Measurements from ENCODE around the gene SLC35E1. TPM values are rescaled to one million over a fixed set of nuclear protein-coding genes. Genes with fewer than 3 reads are reported as not detected.
A peak's percentile ranks its signal among the peaks of the same experiment; 100 is the strongest.

SLC35E1 gene
- total RNA-seq, 1 donor: 38.0 TPM

DNA sequence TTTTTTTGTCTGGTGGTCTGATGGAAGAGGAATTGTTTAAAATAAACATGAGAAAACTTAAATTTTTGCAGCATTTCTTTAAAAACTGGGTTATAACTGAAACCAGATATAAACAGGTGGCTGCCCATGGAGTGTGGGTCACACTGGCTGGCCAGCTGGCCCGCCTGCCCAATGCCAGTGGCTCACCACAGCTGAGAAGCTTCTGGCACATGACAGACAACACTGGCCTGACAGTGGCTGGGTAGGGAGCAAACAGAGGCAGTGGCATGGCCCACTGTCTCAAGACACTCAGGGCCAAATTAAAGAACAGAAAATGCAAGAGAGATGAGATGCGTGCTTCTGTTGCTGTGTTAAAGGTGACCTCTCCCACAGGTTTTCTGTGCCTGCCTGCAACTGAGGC, 3.1 kb upstream of the SLC35E1 start:
- no peak overlapping the region for H3K4me3 ChIP-seq (ENCODE audit: insufficient read depth, low read length)
- no peak overlapping the region for H3K27ac ChIP-seq (ENCODE audit: low read depth, low read length)
- H3K9me3 ChIP-seq (ENCODE audit: low read depth, low read length): no peaks in the 10 kb centered on the region
- H4K20me1 ChIP-seq (ENCODE audit: insufficient read depth, low read length): peaks cover 64% of the 10 kb centered on the region
- TF ChIP-seq, protein P1, sequence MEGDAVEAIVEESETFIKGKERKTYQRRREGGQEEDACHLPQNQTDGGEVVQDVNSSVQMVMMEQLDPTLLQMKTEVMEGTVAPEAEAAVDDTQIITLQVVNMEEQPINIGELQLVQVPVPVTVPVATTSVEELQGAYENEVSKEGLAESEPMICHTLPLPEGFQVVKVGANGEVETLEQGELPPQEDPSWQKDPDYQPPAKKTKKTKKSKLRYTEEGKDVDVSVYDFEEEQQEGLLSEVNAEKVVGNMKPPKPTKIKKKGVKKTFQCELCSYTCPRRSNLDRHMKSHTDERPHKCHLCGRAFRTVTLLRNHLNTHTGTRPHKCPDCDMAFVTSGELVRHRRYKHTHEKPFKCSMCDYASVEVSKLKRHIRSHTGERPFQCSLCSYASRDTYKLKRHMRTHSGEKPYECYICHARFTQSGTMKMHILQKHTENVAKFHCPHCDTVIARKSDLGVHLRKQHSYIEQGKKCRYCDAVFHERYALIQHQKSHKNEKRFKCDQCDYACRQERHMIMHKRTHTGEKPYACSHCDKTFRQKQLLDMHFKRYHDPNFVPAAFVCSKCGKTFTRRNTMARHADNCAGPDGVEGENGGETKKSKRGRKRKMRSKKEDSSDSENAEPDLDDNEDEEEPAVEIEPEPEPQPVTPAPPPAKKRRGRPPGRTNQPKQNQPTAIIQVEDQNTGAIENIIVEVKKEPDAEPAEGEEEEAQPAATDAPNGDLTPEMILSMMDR (IDR thresholded peaks at IDR 0.05; ENCODE audit: extremely low read depth, low read depth, low read length): no peak
- peak; percentile 49 for DNase-seq (ENCODE audit: insufficient read length, low spot score, missing footprints)
- H3K79me2 ChIP-seq (ENCODE audit: insufficient read depth, low read length): peaks cover 96% of the 10 kb centered on the region
- peaks cover 41% of the 10 kb centered on the region for H3K36me3 ChIP-seq (ENCODE audit: insufficient read depth, low read length)
- no peak overlapping the region for H3K4me2 ChIP-seq (ENCODE audit: insufficient read depth, low read length)
- H3K27me3 ChIP-seq (ENCODE audit: insufficient read depth, low read length): no peaks in the 10 kb centered on the region
- H2AFZ ChIP-seq (ENCODE audit: low read length): no peak overlapping the region
- peaks cover 17% of the 10 kb centered on the region for H3K4me1 ChIP-seq (ENCODE audit: insufficient read depth, low read length)

DNA sequence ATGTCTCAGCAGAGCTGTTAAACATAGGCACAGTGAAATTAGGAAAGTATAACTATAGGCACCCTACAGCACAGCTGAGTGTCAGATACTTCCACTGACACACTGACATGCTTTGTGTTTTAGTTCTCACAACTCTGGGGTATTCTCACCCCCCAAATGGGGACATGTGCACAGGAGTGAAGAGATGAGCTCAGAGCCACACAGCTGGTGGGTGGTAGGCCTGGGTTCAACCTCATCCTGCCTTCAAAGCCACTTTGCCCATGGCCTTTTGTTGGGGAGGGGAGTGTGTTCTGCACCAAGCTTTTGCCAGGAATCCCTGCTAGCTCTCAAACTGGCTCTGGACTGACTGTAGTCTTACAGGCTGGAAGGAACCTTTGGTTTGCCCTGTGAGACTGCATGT, 1.7 kb upstream of the SLC35E1 start:
- Histone ChIP-seq H3K27ac (ENCODE audit: low read depth, low read length) (no peak overlapping the region), H3K36me3 (ENCODE audit: insufficient read depth, low read length) (peaks cover 44% of the 10 kb centered on the region), H3K27me3 (ENCODE audit: insufficient read depth, low read length) (no peaks in the 10 kb centered on the region), H2AFZ (ENCODE audit: low read length) (no peak overlapping the region), H3K79me2 (ENCODE audit: insufficient read depth, low read length) (peaks cover 96% of the 10 kb centered on the region), H4K20me1 (ENCODE audit: insufficient read depth, low read length) (peaks cover 56% of the 10 kb centered on the region), H3K4me3 (ENCODE audit: insufficient read depth, low read length) (peak overlapping the region; percentile 100), H3K4me1 (ENCODE audit: insufficient read depth, low read length) (peaks cover 22% of the 10 kb centered on the region), H3K4me2 (ENCODE audit: insufficient read depth, low read length) (peak overlapping the region; percentile 98), H3K9me3 (ENCODE audit: low read depth, low read length) (no peaks in the 10 kb centered on the region)
- TF ChIP-seq, protein P1 (IDR thresholded peaks at IDR 0.05; ENCODE audit: extremely low read depth, low read depth, low read length): no peak
- peak; percentile 85 for DNase-seq (ENCODE audit: insufficient read length, low spot score, missing footprints)

DNA sequence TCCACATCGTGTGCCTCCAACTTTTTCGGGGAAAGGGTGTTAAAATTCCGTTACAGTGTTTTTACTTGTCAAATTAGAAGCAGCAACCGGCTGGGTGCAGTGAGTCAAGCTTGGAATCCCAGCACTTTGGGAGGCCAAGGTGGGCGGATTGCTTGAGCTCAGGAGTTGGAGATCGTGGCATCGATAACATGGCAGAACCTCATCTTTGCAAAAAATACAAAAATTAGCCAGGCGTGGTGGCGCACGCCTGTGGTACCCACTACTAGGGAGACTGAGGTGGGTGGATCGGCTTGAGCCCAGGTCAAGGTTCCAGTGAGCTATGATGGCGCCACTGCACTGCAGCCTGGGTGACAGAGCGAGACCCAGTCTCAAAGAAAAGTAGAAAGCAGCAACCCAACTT, 1.1 kb upstream of the SLC35E1 start:
- H3K4me3 ChIP-seq (ENCODE audit: insufficient read depth, low read length): peak overlapping the region; percentile 100
- peaks cover 26% of the 10 kb centered on the region for H3K4me1 ChIP-seq (ENCODE audit: insufficient read depth, low read length)
- peak overlapping the region; percentile 98 for H3K4me2 ChIP-seq (ENCODE audit: insufficient read depth, low read length)
- H3K27ac ChIP-seq (ENCODE audit: low read depth, low read length): peak overlapping the region; percentile 93
- peaks cover 38% of the 10 kb centered on the region for H3K36me3 ChIP-seq (ENCODE audit: insufficient read depth, low read length)
- no peak overlapping the region for H2AFZ ChIP-seq (ENCODE audit: low read length)
- H3K79me2 ChIP-seq (ENCODE audit: insufficient read depth, low read length): peaks cover 96% of the 10 kb centered on the region
- H3K9me3 ChIP-seq (ENCODE audit: low read depth, low read length): no peaks in the 10 kb centered on the region
- H3K27me3 ChIP-seq (ENCODE audit: insufficient read depth, low read length): no peaks in the 10 kb centered on the region
- TF ChIP-seq, protein P1 (IDR thresholded peaks at IDR 0.05; ENCODE audit: extremely low read depth, low read depth, low read length): no peak
- DNase-seq (ENCODE audit: insufficient read length, low spot score, missing footprints): no peak
- peaks cover 60% of the 10 kb centered on the region for H4K20me1 ChIP-seq (ENCODE audit: insufficient read depth, low read length)

DNA sequence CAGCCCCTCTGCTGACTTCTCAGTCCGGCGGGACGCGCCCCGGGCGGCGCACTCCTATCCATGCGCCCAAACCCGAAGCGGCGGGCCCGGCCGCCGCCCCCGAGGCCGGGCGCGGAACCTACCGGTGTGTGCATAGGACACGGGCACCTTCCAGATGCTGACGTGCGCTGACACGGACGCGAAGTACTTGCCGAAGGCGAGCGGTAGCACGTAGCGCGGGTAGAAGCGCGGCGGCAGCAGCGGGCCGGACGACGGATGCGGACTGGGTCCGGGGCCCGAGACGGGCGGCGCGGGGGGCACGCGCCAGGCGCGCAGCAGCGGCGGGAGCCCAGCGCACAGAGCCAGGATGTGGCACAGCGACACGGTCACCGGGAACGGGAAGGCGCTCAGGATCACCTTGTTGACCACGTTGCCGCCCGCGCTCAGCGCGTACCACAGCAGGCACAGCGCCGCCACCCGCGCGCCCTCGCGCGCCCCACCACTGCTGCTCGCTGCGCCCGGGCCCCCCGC, 338 bp downstream of the SLC35E1 start:
- H3K9me3 ChIP-seq (ENCODE audit: low read depth, low read length): no peaks in the 10 kb centered on the region
- peaks cover 26% of the 10 kb centered on the region for H3K4me1 ChIP-seq (ENCODE audit: insufficient read depth, low read length)
- peaks cover 53% of the 10 kb centered on the region for H4K20me1 ChIP-seq (ENCODE audit: insufficient read depth, low read length)
- peak overlapping the region; percentile 82 for H3K27ac ChIP-seq (ENCODE audit: low read depth, low read length)
- peaks cover 38% of the 10 kb centered on the region for H3K36me3 ChIP-seq (ENCODE audit: insufficient read depth, low read length)
- H3K27me3 ChIP-seq (ENCODE audit: insufficient read depth, low read length): no peaks in the 10 kb centered on the region
- H3K79me2 ChIP-seq (ENCODE audit: insufficient read depth, low read length): peaks cover 95% of the 10 kb centered on the region
- peak overlapping the region; percentile 97 for H3K4me2 ChIP-seq (ENCODE audit: insufficient read depth, low read length)
- TF ChIP-seq, protein P1 (IDR thresholded peaks at IDR 0.05; ENCODE audit: extremely low read depth, low read depth, low read length): no peak
- DNase-seq (ENCODE audit: insufficient read length, low spot score, missing footprints): peak; percentile 92
- H3K4me3 ChIP-seq (ENCODE audit: insufficient read depth, low read length): peak overlapping the region; percentile 100
- H2AFZ ChIP-seq (ENCODE audit: low read length): peak overlapping the region; percentile 59

Data from osteoblast (primary cell).